LoVo (cell line): ENCODE data around the gene RPF1.
"Not testable (repeated sequence)": the region's sequence is repeated elsewhere in the genome, so short reads cannot be mapped to it uniquely, and the experiment has no call there.

ENCODE experiments used
- DNase-seq: peaks from one replicate; pipeline ENCODE4 v3.0.0-alpha.2; 2016; ENCODE audit warnings: low spot score

RPF1 gene, protein sequence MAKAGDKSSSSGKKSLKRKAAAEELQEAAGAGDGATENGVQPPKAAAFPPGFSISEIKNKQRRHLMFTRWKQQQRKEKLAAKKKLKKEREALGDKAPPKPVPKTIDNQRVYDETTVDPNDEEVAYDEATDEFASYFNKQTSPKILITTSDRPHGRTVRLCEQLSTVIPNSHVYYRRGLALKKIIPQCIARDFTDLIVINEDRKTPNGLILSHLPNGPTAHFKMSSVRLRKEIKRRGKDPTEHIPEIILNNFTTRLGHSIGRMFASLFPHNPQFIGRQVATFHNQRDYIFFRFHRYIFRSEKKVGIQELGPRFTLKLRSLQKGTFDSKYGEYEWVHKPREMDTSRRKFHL

GRCh38 chr1:84478876-84479868, at the start of gene RPF1:
Gene RPF1 (plus strand): TSS chr1:84479266. CDS start chr1:84479282, 16 bp downstream.
- peak; percentile 86 for DNase-seq

GRCh38 chr1:84430546-84430945, 48.5 kb upstream of the RPF1 start:
- no peak for DNase-seq

- DNase-seq = peak; percentile 80
These were observed 45.6 kb upstream of the RPF1 start for GRCh38 chr1:84433258-84434080.

- no peak for DNase-seq
These were observed 44.8 kb upstream of the RPF1 start for GRCh38 chr1:84434081-84434769.

GRCh38 chr1:84434801-84435549, 44.1 kb upstream of the RPF1 start:
- no peak for DNase-seq

DNA sequence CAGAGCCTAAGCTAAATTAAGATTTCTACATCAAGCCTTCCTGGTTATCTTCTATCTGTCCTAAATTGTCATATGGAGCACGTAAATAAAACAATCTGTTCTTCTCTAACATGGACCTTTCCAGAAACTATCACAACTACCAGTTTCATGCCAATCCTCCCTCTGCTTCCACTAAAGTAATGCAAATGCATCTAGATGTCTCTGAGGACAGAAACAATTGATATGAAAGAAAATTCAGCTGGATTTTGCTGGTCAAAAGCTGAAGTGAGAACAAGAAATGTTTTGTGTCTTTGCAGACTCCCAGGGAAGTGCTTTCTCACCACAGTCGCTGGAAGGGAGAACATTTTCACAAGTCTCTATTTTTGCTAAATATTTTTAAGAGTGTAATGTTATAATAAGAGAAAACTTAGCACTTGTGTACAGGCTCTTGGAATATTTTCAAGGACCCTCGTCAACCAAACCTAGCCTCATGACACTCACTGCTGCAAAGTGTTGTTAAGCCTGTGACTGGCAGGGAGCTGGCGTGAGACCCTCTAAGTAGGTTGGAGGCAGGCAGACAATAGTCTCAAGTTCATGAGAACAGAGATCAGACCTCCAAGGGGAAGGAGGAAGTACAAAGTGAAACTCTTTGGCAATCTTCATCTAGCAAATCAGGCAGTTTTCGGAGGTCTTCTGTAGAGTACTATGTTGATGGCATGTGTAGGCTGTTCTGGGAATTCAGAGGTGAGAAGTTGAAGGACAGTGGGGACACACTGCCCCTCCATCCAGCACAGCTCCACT, 42.0 kb upstream of the RPF1 start:
- no peak for DNase-seq

DNA sequence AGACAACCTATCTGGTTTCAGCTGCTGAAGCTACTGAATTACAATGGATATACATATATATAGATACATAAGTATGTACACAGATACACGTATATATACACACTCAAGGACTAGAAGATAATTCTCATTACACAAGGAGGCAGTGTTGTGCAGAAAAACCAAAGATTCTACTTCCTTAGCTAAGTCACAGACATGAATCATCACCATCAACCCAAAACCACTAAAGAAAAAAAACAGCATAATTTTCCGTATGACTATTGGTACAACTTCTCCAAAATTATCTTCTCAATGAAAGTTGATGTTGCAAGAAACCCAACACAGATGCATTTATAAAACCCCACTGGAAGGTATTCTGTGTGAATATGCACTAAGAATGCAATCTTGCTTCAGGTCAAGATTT, 36.8 kb upstream of the RPF1 start:
- peak; percentile 59 for DNase-seq

DNA sequence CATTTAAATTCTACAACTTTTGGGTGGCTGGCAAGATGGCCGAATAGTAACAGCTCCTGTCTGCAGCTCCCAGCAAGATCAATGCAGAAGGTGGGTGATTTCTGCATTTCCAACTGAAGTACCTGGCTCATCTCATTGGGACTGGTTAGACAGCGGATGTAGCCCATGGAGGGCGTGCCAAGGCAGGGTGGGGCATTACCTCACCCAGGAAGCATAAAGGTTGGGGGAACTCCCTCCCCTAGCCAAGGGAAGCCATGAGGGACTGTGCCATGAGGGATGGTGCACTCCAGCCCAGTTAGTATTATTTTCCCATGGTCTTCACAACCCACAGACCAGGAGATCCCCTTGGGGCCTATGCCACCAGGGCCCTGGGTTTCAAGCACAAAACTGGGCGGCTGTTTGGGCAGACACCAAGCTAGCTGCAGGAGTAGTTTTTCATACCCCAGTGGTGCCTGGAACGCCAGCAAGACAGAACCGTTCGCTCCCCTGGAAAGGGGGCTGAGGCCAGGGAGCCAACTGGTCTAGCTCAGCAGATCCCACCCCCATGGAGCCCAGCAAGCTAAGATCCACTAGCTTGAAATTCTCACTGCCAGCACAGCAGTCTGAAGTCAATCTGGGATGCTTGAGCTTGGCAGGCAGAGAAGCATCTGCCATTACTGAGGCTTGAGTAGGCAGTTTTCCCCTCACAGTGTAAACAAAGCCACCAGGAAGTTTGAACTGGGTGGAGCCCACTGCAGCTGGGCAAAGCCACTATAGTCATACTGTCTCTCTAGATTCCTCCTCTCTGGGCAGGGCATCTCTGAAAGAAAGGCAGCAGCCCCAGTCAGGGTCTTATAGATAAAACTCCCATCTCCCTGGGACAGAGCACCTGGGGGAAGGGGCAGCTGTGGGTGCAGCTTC, 36.1 kb upstream of the RPF1 start:
- peak; percentile 11 for DNase-seq

DNA sequence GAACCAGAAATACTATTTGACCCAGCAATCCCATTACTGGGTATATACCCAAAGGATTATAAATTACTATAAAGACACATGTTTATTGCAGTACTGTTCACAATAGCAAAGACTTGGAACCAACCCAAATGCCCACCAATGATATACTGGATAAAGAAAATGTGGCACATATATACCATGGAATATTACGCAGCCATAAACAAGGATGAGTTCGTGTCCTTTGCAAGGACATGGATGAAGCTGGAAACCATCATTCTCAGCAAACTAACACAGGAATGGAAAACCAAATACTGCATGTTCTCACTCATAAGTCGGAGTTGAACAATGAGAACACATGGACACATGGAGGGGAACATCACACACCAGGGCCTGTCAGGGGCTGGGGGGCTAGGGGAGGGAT, 30.4 kb upstream of the RPF1 start:
- not testable (repeated sequence) for DNase-seq

DNA sequence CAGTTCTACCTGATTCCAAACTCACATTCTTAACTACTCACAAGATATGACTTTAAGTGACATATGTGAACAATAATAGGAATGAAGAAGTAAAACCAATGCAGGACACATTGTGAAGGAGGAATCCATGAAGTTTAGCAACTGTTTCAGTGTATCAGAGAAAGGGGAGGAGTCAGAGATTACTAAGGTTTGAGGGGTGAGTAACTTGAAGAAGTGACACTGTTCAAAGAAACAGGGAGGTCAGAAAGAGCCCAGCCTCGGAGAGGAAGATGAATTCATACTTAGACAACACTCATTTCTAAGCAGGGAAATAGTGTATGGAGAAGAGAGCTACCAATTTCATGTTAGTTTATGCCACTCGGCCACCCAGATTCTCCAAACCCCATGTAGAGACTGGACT, 28.2 kb upstream of the RPF1 start:
- DNase-seq = no peak

- no peak for DNase-seq
These were observed 26.6 kb upstream of the RPF1 start for GRCh38 chr1:84452436-84452835.

DNA sequence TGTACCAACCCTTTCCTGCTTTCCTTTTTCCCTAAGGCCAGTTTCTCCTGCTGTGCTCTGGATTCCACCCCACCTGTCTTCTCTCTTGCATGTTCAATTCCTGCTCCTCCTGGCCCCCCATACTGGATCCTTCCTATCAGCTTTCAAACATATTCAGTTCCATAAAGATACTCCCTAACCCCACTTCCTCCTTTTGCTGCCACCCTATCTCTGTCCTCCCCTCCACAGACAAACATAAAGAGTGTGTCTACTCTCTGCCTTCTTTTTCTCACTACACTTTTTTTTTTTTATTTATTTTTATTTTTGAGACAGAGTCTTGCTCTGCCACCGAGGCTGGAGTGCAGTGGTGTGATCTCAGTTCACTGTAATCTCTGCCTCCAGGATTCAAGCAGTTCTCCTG, 16.9 kb upstream of the RPF1 start:
- no peak for DNase-seq

DNA sequence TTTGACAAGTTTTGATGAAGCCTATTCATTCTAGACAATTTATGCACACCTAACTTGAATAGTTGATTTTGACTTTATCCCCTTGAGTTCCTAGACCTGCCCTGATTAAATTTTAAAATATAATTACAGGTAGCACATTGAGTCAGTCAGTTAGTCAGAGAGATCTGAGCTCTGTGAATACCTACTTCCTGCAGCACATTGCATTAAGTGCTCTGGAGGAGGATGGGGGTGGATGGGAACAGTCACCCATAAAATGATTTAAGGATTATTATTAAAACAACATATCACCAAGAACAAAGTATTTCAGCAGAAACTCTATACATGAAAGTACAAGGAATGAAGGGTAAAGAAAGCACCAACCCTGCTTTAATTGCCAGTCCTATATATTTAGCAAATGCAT, 11.8 kb upstream of the RPF1 start:
- no peak for DNase-seq

DNA sequence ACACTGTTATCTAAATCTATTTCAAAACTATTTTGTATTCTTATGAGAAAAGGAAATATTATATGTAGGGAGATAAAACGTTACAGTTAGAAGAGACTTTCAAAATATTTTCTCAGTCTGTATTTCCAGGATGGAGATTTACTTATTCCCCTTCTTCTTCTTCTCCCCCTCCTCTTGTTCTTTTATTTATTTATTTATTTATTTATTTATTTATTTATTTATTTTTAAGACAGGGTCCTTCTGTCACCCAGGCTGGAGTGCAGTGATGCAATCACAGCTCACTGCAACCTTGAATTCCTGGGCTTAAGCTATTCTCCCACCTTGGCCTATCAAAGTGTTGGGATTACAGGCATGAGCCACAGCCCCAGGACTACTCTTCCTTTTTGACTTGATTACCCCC, 2.8 kb upstream of the RPF1 start:
- DNase-seq = no peak

GRCh38 chr1:84479998-84480397, 932 bp downstream of the RPF1 start:
- DNase-seq = peak; percentile 11

DNA sequence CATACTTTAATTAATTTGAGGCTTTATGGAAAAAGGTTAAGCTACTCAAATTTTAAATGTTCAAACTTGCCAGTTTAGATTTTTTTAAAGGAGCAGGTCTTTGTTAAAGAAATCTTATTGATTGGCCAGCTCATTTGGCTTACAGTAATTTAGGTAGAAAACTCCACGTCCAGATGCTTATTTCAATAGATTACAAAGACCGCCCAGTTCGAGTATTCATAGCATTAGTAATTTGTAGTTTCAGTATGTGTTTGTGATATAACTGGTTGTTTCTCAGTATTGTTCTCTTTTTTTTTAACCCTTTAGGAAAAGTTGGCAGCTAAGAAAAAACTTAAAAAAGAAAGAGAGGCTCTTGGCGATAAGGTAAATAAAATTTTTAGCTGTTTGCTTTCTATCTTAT, 1.6 kb downstream of the RPF1 start:
- no peak for DNase-seq

- no peak for DNase-seq
These were observed 2.3 kb downstream of the RPF1 start for GRCh38 chr1:84481317-84481716.

GRCh38 chr1:84488107-84488506, 9.0 kb downstream of the RPF1 start:
- DNase-seq = no peak

GRCh38 chr1:84489766-84490165, 10.7 kb downstream of the RPF1 start:
- no peak for DNase-seq
